Neural progenitor cell (in vitro differentiated cells): ENCODE data around the gene DUS4L. TPM values are rescaled to one million over a fixed set of nuclear protein-coding genes. Genes with fewer than 3 reads are reported as not detected.

Experiments used
- DNase-seq: peaks from one replicate; pipeline ENCODE4 v3.0.0-alpha.2; 2016; ENCODE audit warnings: low spot score
- H2AFZ ChIP-seq: fragments of 200-600 bp; sonication (generic); replicated peaks from 2 replicates; pipeline ENCODE4 v1.6.1; 2016; ENCODE audit warnings: antibody characterized with exemption
- H3F3A ChIP-seq: fragments of 200-600 bp; sonication (generic); 2 replicates; pipeline ENCODE4 v1.6.1; 2016; ENCODE audit warnings: antibody characterized with exemption, low read depth
- H3K27ac ChIP-seq: fragments of 200-600 bp; sonication (generic); 2 replicates; pipeline ENCODE4 v1.5.1; 2016; ENCODE audit warnings: mild to moderate bottlenecking
- H3K27me3 ChIP-seq: fragments of 200-600 bp; sonication (generic); 2 replicates; pipeline ENCODE4 v1.6.1; 2016; ENCODE audit warnings: mild to moderate bottlenecking, moderate library complexity
- H3K36me3 ChIP-seq: fragments of 200-600 bp; sonication (generic); 2 replicates; pipeline ENCODE4 v1.5.1; 2016
- H3K4me1 ChIP-seq: fragments of 200-600 bp; sonication (generic); 2 replicates; pipeline ENCODE4 v1.6.1; 2016; ENCODE audit warnings: mixed run types
- H3K4me2 ChIP-seq: fragments of 200-600 bp; sonication (generic); 2 replicates; pipeline ENCODE4 v1.6.1; 2016
- H3K4me3 ChIP-seq: fragments of 200-600 bp; sonication (generic); 2 replicates; pipeline ENCODE4 v1.5.1; 2016
- H3K79me2 ChIP-seq: fragments of 200-600 bp; sonication (generic); 2 replicates; pipeline ENCODE4 v1.6.1; 2016; ENCODE audit warnings: low read depth
- H3K9ac ChIP-seq: fragments of 200-600 bp; sonication (generic); 2 replicates; pipeline ENCODE4 v1.6.1; 2016
- H3K9me3 ChIP-seq: fragments of 200-600 bp; sonication (generic); 2 replicates; pipeline ENCODE4 v1.5.1; 2016; ENCODE audit warnings: low read depth
- H4K20me1 ChIP-seq: fragments of 200-600 bp; sonication (generic); 2 replicates; pipeline ENCODE4 v1.6.1; 2016; ENCODE audit warnings: low read depth
- H3K27ac Mint-ChIP-seq: 3 replicates; pipeline ENCODE4 v1.8.0; 2021; ENCODE audit warnings: mixed read lengths
- H3K27me3 Mint-ChIP-seq: 2 replicates; pipeline ENCODE4 v1.8.0; 2022; ENCODE audit warnings: low read depth, mild to moderate bottlenecking, inconsistent platforms, moderate library complexity, mixed read lengths; ENCODE audit not compliant: insufficient read depth
- H3K36me3 Mint-ChIP-seq: 3 replicates; pipeline ENCODE4 v1.8.0; 2021; ENCODE audit warnings: mixed read lengths
- H3K4me1 Mint-ChIP-seq: 3 replicates; pipeline ENCODE4 v1.8.0; 2021; ENCODE audit warnings: mixed read lengths
- H3K4me3 Mint-ChIP-seq: 3 replicates; pipeline ENCODE4 v1.8.0; 2021; ENCODE audit warnings: mild to moderate bottlenecking, moderate library complexity, mixed read lengths
- H3K9me3 Mint-ChIP-seq: 3 replicates; pipeline ENCODE4 v1.8.0; 2020; ENCODE audit warnings: mixed read lengths
- EZH2 ChIP-seq: fragments of 200-600 bp; sonication (generic); IDR thresholded peaks from 2 replicates; pipeline ENCODE4 v1.6.1; 2017; ENCODE audit warnings: antibody characterized with exemption, mild to moderate bottlenecking, moderate library complexity
- EZH2phosphoT487 ChIP-seq: fragments of 200-600 bp; sonication (generic); IDR thresholded peaks from 2 replicates; pipeline ENCODE4 v1.6.1; 2017; ENCODE audit warnings: antibody characterized with exemption
- total RNA-seq: library from RNA; depleted of rRNA; stranded (reverse); fragments of >200 nt; gene quantifications from 2 replicates; pipeline ENCODE4 v1.2.3, GENCODE V29; 2015; ENCODE audit warnings: low replicate concordance
- TF ChIP-seq, protein P1 (sequence below): fragments of 200-600 bp; sonication (generic); IDR thresholded peaks from 2 replicates; pipeline ENCODE4 v1.5.1; 2017; ENCODE audit warnings: antibody characterized with exemption, mild to moderate bottlenecking

The DUS4L gene
- total RNA-seq, 1 donor from 2014 or later, result 24.4 TPM

DNA sequence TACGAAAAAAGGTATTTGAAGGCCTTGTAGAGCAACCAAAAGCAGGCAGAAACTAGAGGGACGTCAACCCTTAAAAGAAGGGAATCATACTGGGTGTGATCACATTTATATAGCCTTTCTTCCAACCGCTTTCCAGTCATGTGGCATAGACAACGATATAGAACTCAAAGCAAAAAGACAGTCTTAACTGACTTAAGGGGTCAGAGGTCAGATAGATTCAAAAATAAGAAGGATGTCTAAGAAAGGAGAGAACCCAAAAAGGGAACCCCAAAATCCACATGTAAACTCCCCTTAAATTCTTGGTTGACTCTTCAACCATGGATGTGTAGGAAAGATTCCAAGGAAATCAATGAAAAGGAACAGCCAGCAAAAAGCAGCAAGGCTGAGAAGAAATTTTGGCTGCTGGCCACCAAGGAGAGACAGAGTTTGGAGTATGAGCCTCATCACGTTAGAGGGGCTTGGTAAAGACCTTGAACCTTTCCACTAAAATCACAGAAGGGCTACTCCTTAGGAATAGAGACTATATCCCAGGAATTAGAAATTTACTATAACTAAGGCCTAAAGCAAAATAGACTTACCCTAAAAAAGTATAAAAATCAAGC is 24.9 kb downstream of the DUS4L start:
- H3K4me3 ChIP-seq, result no peak overlapping the region
- no peaks in the 10 kb centered on the region for H4K20me1 ChIP-seq
- peaks cover 16% of the 10 kb centered on the region for H3K36me3 Mint-ChIP-seq
- no peaks in the 10 kb centered on the region for H3K4me1 ChIP-seq
- H3K27ac ChIP-seq, result no peak overlapping the region
- no peaks in the 10 kb centered on the region for H3K27me3 Mint-ChIP-seq
- H3K4me2 ChIP-seq, result no peak overlapping the region
- no peak overlapping the region for H2AFZ ChIP-seq
- H3F3A ChIP-seq, result no peaks in the 10 kb centered on the region
- no peaks in the 10 kb centered on the region for H3K9me3 ChIP-seq
- no peaks in the 10 kb centered on the region for H3K4me1 Mint-ChIP-seq
- no peak for DNase-seq
- H3K79me2 ChIP-seq, result no peaks in the 10 kb centered on the region
- TF ChIP-seq EZH2 (no peak), EZH2phosphoT487 (no peak)
- TF ChIP-seq, protein P1, sequence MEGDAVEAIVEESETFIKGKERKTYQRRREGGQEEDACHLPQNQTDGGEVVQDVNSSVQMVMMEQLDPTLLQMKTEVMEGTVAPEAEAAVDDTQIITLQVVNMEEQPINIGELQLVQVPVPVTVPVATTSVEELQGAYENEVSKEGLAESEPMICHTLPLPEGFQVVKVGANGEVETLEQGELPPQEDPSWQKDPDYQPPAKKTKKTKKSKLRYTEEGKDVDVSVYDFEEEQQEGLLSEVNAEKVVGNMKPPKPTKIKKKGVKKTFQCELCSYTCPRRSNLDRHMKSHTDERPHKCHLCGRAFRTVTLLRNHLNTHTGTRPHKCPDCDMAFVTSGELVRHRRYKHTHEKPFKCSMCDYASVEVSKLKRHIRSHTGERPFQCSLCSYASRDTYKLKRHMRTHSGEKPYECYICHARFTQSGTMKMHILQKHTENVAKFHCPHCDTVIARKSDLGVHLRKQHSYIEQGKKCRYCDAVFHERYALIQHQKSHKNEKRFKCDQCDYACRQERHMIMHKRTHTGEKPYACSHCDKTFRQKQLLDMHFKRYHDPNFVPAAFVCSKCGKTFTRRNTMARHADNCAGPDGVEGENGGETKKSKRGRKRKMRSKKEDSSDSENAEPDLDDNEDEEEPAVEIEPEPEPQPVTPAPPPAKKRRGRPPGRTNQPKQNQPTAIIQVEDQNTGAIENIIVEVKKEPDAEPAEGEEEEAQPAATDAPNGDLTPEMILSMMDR, result no peak
- peaks cover 5% of the 10 kb centered on the region for H3K9me3 Mint-ChIP-seq
- H3K4me3 Mint-ChIP-seq, result no peak overlapping the region
- no peaks in the 10 kb centered on the region for H3K36me3 ChIP-seq
- no peaks in the 10 kb centered on the region for H3K27me3 ChIP-seq
- no peak overlapping the region for H3K27ac Mint-ChIP-seq
- no peak overlapping the region for H3K9ac ChIP-seq

DNA sequence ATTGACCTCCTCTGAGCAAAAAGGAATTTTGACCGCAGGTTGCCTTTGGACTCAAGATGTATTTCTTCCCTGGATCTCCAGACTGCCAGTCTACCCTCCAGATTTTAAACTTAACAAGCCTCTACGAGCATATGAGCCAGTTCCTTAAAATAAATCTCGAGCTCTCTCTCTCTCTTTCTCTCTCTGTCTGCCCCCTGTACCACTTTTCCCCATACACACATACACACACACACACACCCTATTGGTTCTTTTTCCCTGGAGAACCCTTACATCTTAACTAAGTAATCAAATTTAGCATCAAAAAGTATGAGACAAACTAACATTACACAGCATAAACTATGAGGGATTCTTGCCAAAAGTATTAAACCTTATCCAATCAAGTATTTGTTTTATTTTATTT is 27.6 kb downstream of the DUS4L start:
- H3K79me2 ChIP-seq, result no peaks in the 10 kb centered on the region
- no peaks in the 10 kb centered on the region for H3K27me3 ChIP-seq
- H3K9me3 ChIP-seq, result no peaks in the 10 kb centered on the region
- no peak overlapping the region for H2AFZ ChIP-seq
- no peak overlapping the region for H3K4me3 ChIP-seq
- Mint-ChIP-seq H3K36me3 (peaks cover 16% of the 10 kb centered on the region), H3K27ac (no peak overlapping the region), H3K27me3 (no peaks in the 10 kb centered on the region), H3K4me3 (no peak overlapping the region), H3K9me3 (peaks cover 5% of the 10 kb centered on the region), H3K4me1 (no peaks in the 10 kb centered on the region)
- no peak overlapping the region for H3K4me2 ChIP-seq
- no peak for DNase-seq
- H3F3A ChIP-seq, result no peaks in the 10 kb centered on the region
- no peaks in the 10 kb centered on the region for H4K20me1 ChIP-seq
- H3K27ac ChIP-seq, result no peak overlapping the region
- TF ChIP-seq, protein P1, result no peak
- TF ChIP-seq EZH2, result no peak
- no peak for TF ChIP-seq EZH2phosphoT487
- H3K9ac ChIP-seq, result no peak overlapping the region
- H3K36me3 ChIP-seq, result no peaks in the 10 kb centered on the region
- H3K4me1 ChIP-seq, result no peaks in the 10 kb centered on the region

- Histone ChIP-seq H3F3A (no peaks in the 10 kb centered on the region), H3K9me3 (no peaks in the 10 kb centered on the region), H3K27ac (no peak overlapping the region), H2AFZ (no peak overlapping the region), H3K4me1 (no peaks in the 10 kb centered on the region), H3K27me3 (no peaks in the 10 kb centered on the region), H3K79me2 (no peaks in the 10 kb centered on the region), H3K4me2 (no peak overlapping the region), H3K36me3 (no peaks in the 10 kb centered on the region), H4K20me1 (no peaks in the 10 kb centered on the region), H3K4me3 (no peak overlapping the region), H3K9ac (no peak overlapping the region)
- peaks cover 5% of the 10 kb centered on the region for H3K9me3 Mint-ChIP-seq
- DNase-seq, result no peak
- no peak for TF ChIP-seq EZH2phosphoT487
- TF ChIP-seq, protein P1, result no peak
- no peak for TF ChIP-seq EZH2
- H3K36me3 Mint-ChIP-seq, result peaks cover 18% of the 10 kb centered on the region
- no peak overlapping the region for H3K4me3 Mint-ChIP-seq
- H3K4me1 Mint-ChIP-seq, result no peaks in the 10 kb centered on the region
- no peaks in the 10 kb centered on the region for H3K27me3 Mint-ChIP-seq
- no peak overlapping the region for H3K27ac Mint-ChIP-seq
These were observed 28.7 kb downstream of the DUS4L start for GRCh38 chr7:107592361-107593024.
